ENCODE data around the gene CARS1.

The CARS1 gene

DNA sequence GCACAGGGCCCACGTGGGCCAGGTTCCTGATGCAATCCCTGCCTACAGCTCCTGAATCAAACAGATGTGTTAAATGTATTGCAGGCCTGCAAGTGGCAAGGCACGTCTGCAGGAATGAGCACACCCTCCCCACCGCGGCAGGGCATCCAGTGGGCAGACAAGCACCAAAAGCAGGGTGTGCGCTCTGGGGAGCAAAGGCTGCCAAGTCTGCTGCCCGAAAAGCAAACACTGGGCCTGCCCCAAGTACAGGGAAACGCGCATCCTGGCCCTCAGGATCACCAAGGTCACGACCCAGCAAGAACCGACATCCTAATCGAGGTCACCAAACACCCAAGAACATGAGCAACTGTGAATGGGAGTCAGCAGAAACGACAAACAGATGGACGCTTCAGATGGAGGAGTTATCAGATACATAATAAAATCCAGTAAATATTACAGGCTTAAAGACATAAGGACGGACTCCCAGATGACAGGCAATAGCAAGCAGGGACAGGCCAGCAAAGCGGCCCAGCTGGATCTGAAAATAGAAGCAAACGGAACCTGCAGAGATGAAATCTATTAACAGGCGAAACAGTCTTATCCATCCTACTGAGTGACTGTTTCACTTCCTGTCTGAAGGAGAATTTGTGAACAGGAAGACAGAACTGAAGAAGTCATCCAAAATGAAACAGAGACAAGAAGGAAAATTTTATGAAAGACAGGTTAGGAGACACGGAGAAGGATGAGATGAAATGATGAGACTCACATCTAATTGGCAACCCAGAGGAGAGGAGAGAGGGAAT, 26.7 kb downstream of the CARS1 start:
- Histone ChIP-seq H3K9me2 (replicated peaks; ENCODE audit: insufficient read depth, low read length) (no peaks in the 10 kb centered on the region), H3K27ac (ENCODE audit: low read depth, low read length) (no peak overlapping the region), H3K27me3 (ENCODE audit: low read length) (no peaks in the 10 kb centered on the region), H3F3A (ENCODE audit: insufficient read depth) (no peaks in the 10 kb centered on the region), H3K79me2 (ENCODE audit: insufficient read depth, low read length) (no peaks in the 10 kb centered on the region), H3K9ac (ENCODE audit: low read length) (no peak overlapping the region), H3K9me3 (ENCODE audit: insufficient read depth, low read length) (no peaks in the 10 kb centered on the region), H3K36me3 (ENCODE audit: low read length) (peaks cover 10% of the 10 kb centered on the region; the same call in 1 of the 2 replicates), H3K4me2 (ENCODE audit: low read depth, low read length, poor library complexity, severe bottlenecking) (no peak overlapping the region), H4K20me1 (ENCODE audit: low read depth, low read length) (no peaks in the 10 kb centered on the region), H2AFZ (ENCODE audit: low read depth, low read length, severe bottlenecking) (no peak overlapping the region), H3K4me3 (ENCODE audit: insufficient read depth, low read length, poor library complexity, severe bottlenecking) (no peak overlapping the region)
- TF ChIP-seq CTCF (IDR thresholded peaks at IDR 0.05; ENCODE audit: insufficient read depth, low read length, poor library complexity, severe bottlenecking) (no peak), EZH2phosphoT487 (conservative IDR thresholded peaks at IDR 0.05; ENCODE audit: low read length) (no peak)

- Histone ChIP-seq H3K79me2 (ENCODE audit: insufficient read depth, low read length) (no peaks in the 10 kb centered on the region), H3F3A (ENCODE audit: insufficient read depth) (no peaks in the 10 kb centered on the region), H3K9ac (ENCODE audit: low read length) (no peak overlapping the region), H3K4me3 (ENCODE audit: insufficient read depth, low read length, poor library complexity, severe bottlenecking) (no peak overlapping the region), H2AFZ (ENCODE audit: low read depth, low read length, severe bottlenecking) (no peak overlapping the region), H3K27ac (ENCODE audit: low read depth, low read length) (no peak overlapping the region), H3K27me3 (ENCODE audit: low read length) (no peaks in the 10 kb centered on the region), H3K4me2 (ENCODE audit: low read depth, low read length, poor library complexity, severe bottlenecking) (no peak overlapping the region), H3K9me2 (replicated peaks; ENCODE audit: insufficient read depth, low read length) (no peaks in the 10 kb centered on the region), H3K9me3 (ENCODE audit: insufficient read depth, low read length) (no peaks in the 10 kb centered on the region), H3K36me3 (ENCODE audit: low read length) (peaks cover 10% of the 10 kb centered on the region; the same call in 1 of the 2 replicates), H4K20me1 (ENCODE audit: low read depth, low read length) (no peaks in the 10 kb centered on the region)
- no peak for TF ChIP-seq EZH2phosphoT487 (conservative IDR thresholded peaks at IDR 0.05; ENCODE audit: low read length)
- TF ChIP-seq CTCF (IDR thresholded peaks at IDR 0.05; ENCODE audit: insufficient read depth, low read length, poor library complexity, severe bottlenecking): no peak
These were observed 28.4 kb downstream of the CARS1 start for GRCh38 chr11:3028813-3029212.

DNA sequence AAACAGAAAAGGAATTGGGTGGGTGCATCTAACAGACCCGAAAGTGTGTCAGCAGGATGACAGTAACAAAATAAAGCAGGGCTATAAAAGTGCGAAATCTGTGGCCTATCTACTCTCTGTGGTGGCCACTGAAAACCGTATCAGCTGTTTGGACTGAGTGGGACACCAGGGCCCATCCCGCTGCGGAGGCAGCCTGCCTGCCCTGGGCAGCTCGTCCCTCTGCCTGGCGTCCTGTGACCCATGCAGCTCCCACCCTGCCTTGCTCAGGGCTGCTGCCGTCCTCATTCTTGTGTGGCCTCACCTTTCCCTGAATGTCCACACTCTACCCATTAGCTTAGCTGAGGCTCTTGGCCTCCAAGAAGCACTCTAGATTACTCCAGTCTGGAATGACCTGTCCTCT, 30.4 kb downstream of the CARS1 start:
- H3F3A ChIP-seq (ENCODE audit: insufficient read depth): no peaks in the 10 kb centered on the region
- no peaks in the 10 kb centered on the region for H3K9me3 ChIP-seq (ENCODE audit: insufficient read depth, low read length)
- no peaks in the 10 kb centered on the region for H3K27me3 ChIP-seq (ENCODE audit: low read length)
- H4K20me1 ChIP-seq (ENCODE audit: low read depth, low read length): no peaks in the 10 kb centered on the region
- H2AFZ ChIP-seq (ENCODE audit: low read depth, low read length, severe bottlenecking): no peak overlapping the region
- TF ChIP-seq EZH2phosphoT487 (conservative IDR thresholded peaks at IDR 0.05; ENCODE audit: low read length) (no peak), CTCF (IDR thresholded peaks at IDR 0.05; ENCODE audit: insufficient read depth, low read length, poor library complexity, severe bottlenecking) (no peak)
- H3K9ac ChIP-seq (ENCODE audit: low read length): no peak overlapping the region
- no peak overlapping the region for H3K4me3 ChIP-seq (ENCODE audit: insufficient read depth, low read length, poor library complexity, severe bottlenecking)
- no peak overlapping the region for H3K4me2 ChIP-seq (ENCODE audit: low read depth, low read length, poor library complexity, severe bottlenecking)
- H3K79me2 ChIP-seq (ENCODE audit: insufficient read depth, low read length): no peaks in the 10 kb centered on the region
- no peaks in the 10 kb centered on the region for H3K9me2 ChIP-seq (replicated peaks; ENCODE audit: insufficient read depth, low read length)
- no peak overlapping the region for H3K27ac ChIP-seq (ENCODE audit: low read depth, low read length)
- peaks cover 6% of the 10 kb centered on the region; the same call in 1 of the 2 replicates for H3K36me3 ChIP-seq (ENCODE audit: low read length)
